Measurements from ENCODE around the gene COL18A1.

The COL18A1 gene

DNA sequence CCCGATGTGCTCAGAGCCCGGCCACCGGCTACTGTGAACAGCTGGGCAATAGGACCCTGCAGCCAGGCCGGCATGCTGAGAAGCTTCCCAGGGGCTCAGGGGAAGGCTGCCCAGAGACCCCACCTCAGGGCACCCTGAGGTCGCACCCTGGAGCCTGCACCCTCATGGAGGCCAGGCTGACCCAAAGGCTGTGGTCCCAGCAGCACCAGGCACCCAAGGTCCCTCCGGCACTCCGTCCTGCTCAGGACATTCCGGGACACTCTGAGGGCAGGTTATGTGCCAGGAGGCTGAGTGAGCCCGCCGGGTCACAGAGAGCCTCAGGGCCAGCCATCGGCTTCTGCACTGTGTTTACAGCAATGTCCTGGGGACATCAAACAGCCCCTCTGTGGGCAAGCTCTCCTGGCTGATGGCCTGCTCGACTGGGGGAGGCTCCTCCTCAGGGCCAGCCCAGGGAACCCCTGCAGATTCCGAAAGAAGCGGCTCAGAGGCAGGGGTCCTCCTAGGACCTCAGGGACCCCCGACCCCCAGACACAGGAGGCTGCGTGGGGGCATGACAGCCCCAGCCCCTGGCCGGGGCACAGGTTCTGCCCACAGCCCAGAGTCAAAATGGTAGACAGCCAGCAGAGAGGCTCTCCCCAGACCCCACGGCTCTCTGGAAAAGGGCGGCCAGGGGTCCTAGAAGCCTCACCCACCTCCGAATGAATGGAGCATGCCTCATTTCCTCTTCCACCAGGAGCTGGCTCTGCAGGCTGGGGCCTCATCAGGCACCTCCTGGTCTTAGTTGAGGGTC is 129.1 kb downstream of the COL18A1 start:
- TF ChIP-seq, protein P1, sequence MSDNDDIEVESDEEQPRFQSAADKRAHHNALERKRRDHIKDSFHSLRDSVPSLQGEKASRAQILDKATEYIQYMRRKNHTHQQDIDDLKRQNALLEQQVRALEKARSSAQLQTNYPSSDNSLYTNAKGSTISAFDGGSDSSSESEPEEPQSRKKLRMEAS (IDR thresholded peaks at IDR 0.05; ENCODE audit: low read depth, low read length): no peak
- TF ChIP-seq, protein P2, sequence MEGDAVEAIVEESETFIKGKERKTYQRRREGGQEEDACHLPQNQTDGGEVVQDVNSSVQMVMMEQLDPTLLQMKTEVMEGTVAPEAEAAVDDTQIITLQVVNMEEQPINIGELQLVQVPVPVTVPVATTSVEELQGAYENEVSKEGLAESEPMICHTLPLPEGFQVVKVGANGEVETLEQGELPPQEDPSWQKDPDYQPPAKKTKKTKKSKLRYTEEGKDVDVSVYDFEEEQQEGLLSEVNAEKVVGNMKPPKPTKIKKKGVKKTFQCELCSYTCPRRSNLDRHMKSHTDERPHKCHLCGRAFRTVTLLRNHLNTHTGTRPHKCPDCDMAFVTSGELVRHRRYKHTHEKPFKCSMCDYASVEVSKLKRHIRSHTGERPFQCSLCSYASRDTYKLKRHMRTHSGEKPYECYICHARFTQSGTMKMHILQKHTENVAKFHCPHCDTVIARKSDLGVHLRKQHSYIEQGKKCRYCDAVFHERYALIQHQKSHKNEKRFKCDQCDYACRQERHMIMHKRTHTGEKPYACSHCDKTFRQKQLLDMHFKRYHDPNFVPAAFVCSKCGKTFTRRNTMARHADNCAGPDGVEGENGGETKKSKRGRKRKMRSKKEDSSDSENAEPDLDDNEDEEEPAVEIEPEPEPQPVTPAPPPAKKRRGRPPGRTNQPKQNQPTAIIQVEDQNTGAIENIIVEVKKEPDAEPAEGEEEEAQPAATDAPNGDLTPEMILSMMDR (IDR thresholded peaks at IDR 0.05; ENCODE audit: low read depth, low read length): no peak
- no peak for TF ChIP-seq POLR2A (IDR thresholded peaks at IDR 0.05; ENCODE audit: extremely low read depth, insufficient read length)
- no peak for TF ChIP-seq MYC (IDR thresholded peaks at IDR 0.05; ENCODE audit: low read depth, low read length)
- DNase-seq (ENCODE audit: low read depth): no peak

DNA sequence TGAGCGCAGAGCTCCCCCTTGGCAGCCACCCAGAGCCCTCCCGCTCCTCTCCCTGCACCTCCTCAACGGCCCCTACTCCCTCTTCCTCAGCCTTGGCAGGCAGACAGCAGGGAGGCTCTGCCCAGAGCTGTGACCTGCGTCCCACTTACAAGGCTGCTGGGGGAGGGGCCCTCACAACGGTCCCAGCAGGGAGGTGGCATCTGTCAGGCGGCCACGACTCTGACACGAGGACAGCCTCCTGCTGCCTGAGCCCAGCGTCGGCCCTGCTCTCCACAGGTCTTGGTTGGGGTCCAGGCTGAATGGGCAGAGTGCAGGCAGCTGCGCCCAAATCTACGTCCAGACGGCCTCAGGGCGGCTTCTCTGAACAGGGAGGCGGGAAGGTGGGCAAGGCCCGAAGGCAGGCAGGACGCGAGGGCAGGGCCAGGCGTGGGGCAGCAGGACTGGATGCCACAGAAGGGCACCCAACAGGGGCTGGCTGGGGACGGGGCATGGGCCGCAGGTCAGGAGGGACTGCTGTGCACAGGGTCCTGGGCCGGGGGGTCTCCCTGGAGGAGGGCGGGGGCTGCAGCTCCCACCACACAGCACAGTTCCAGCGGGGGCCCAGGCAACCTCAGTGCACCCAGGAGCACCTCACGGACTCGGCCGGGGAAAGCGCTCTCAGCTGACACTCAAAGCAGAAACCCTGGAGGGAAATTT is 129.8 kb downstream of the COL18A1 start:
- TF ChIP-seq, protein P1 (IDR thresholded peaks at IDR 0.05; ENCODE audit: low read depth, low read length): no peak
- TF ChIP-seq POLR2A (IDR thresholded peaks at IDR 0.05; ENCODE audit: extremely low read depth, insufficient read length) (no peak), MYC (IDR thresholded peaks at IDR 0.05; ENCODE audit: low read depth, low read length) (no peak)
- TF ChIP-seq, protein P2 (IDR thresholded peaks at IDR 0.05; ENCODE audit: low read depth, low read length): no peak
- DNase-seq (ENCODE audit: low read depth): peak; percentile 59
- H3K4me3 ChIP-seq (ENCODE audit: low read depth, low read length): no peak overlapping the region

More for the DNA sequence above, 129.1 kb downstream of the COL18A1 start:
- no peak overlapping the region for H3K4me3 ChIP-seq (ENCODE audit: low read depth, low read length)

DNA sequence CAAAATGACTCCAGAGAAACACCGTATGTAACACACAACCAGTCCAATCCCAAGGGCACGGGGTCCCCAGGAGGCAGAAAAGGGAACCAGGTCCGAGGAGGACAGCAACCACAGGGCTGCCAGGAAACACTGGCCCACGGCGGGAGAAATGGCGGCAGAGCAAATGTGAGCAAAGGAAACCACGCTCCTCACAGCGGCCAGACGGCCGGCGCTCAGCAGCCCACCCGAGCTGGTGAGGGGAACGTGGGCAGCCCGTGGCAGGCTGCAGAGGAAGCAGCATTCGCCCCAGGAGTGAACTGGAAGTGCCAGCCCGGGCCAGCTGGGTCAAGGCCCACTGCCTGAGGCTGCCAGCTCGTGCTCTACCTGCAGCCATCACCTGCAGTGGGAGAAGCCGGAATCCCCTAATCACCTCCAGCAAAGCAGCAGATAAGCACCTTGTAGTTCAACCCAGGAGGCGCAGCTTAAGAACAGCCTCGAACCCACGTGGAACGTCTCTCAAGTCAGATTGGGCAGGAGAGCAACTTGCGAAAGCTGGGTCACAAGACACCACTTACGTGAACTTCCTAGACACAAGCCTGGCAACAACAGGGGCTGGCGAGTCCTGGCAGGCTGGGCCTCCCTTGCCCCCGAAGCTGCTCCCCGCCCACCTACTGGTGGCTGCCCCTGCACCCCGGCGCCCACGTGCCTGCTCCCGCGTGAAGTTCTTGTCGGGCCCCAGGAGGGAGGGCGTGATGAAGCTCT is 130.5 kb downstream of the COL18A1 start:
- no peak for TF ChIP-seq POLR2A (IDR thresholded peaks at IDR 0.05; ENCODE audit: extremely low read depth, insufficient read length)
- TF ChIP-seq, protein P1 (IDR thresholded peaks at IDR 0.05; ENCODE audit: low read depth, low read length): peak; percentile 76
- DNase-seq (ENCODE audit: low read depth): peak; percentile 74
- H3K4me3 ChIP-seq (ENCODE audit: low read depth, low read length): no peak overlapping the region

DNA sequence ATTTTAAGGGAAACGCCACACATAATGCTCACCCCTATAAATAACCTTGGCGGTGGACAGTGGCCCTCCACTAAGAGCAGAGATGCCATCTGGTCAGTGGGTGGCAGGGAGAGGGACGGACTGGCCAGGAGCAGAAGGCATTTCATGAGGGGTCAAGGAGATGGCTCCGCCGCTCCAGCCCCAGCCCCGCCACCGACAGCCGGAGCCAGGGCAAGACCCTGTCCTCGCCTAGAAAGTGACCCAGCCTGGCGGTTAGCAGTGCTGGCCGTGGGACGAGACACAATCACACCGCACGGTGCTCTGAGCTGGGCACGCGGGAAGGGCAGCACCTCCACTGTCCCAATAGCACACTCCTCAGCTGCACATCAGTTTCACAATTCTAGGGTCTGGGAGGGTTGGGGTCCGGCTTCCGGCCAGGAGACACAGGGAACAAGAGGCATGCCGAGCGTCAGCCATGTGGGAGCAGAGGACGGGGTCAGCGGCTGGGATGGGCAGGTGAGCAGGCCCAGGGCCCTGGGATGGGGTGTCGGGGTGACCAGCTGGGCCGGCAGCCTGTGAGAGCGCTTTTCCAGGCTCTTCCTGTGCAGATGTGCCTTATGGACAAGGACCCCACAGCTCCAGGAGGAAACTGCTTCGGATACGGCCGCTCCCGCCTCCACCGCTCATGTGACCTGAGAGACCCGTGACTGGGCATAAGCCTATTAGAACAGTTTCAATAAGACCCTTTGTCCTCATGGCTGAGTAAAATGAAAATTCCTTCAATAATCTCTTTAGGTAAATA is 131.5 kb downstream of the COL18A1 start:
- no peak overlapping the region for H3K4me3 ChIP-seq (ENCODE audit: low read depth, low read length)
- TF ChIP-seq, protein P2 (IDR thresholded peaks at IDR 0.05; ENCODE audit: low read depth, low read length): no peak
- TF ChIP-seq MYC (IDR thresholded peaks at IDR 0.05; ENCODE audit: low read depth, low read length) (no peak), POLR2A (IDR thresholded peaks at IDR 0.05; ENCODE audit: extremely low read depth, insufficient read length) (no peak)
- TF ChIP-seq, protein P1 (IDR thresholded peaks at IDR 0.05; ENCODE audit: low read depth, low read length): no peak
- DNase-seq (ENCODE audit: low read depth): no peak

DNA sequence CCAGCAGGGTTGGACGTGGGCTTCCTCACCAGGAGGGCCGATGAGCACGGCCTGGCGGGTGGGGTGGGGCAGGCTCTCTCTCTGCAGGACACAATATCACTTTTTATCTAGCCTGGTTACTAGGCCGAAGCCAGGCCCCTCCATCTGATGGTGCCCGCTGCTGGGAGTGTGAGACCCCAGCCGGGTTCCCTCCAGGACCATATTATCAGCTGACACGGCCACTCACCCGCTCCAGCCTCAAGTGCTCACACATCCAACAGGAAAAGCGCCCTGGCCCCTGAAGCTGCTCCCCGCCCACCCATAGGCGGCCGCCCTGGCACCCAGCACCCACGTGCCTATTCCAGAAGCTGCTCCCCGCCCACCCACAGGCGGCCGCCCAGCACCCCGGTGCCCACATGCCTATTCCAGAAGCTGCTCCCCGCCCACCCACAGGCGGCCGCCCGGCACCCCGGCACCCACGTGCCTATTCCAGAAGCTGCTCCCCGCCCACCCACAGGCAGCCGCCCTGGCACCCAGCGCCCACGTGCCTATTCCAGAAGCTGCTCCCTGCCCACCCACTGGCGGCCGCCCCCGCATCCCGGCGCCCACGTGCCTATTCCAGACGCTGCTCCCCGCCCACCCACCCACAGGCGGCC is 132.3 kb downstream of the COL18A1 start:
- no peak for DNase-seq (ENCODE audit: low read depth)
- no peak overlapping the region for H3K4me3 ChIP-seq (ENCODE audit: low read depth, low read length)
- no peak for TF ChIP-seq POLR2A (IDR thresholded peaks at IDR 0.05; ENCODE audit: extremely low read depth, insufficient read length)
- no peak for TF ChIP-seq MYC (IDR thresholded peaks at IDR 0.05; ENCODE audit: low read depth, low read length)
- TF ChIP-seq, protein P1 (IDR thresholded peaks at IDR 0.05; ENCODE audit: low read depth, low read length): no peak
- TF ChIP-seq, protein P2 (IDR thresholded peaks at IDR 0.05; ENCODE audit: low read depth, low read length): no peak

Data from NB4 (cell line).